BE2C (cell line): Measurements from ENCODE around the gene INTS3.

Experiments
- DNase-seq: peaks from one replicate; pipeline ENCODE4 v3.0.0-alpha.2; 2020
- H3K27me3 ChIP-seq: fragments of 250-450 bp; sonication (Bioruptor Pico); 2 replicates; pipeline ENCODE4 v1.5.1; 2020; ENCODE audit warnings: mild to moderate bottlenecking
- H3K36me3 ChIP-seq: fragments of 250-450 bp; sonication (Bioruptor Pico); 2 replicates; pipeline ENCODE4 v1.5.1; 2020; ENCODE audit warnings: mild to moderate bottlenecking
- H3K4me1 ChIP-seq: fragments of 250-450 bp; sonication (Bioruptor Pico); 2 replicates; pipeline ENCODE4 v1.5.1; 2020
- H3K4me3 ChIP-seq: 2 replicates; pipeline ENCODE4 v1.5.1; 2011; ENCODE audit warnings: low read depth, low read length
- H3K9me3 ChIP-seq: fragments of 250-450 bp; sonication (Bioruptor Pico); 2 replicates; pipeline ENCODE4 v1.5.1; 2020
- TF ChIP-seq, protein P1 (sequence below): IDR thresholded peaks from 2 replicates; pipeline ENCODE4 v1.5.1; 2012; ENCODE audit warnings: mild to moderate bottlenecking, low read depth, low read length

The INTS3 gene

DNA sequence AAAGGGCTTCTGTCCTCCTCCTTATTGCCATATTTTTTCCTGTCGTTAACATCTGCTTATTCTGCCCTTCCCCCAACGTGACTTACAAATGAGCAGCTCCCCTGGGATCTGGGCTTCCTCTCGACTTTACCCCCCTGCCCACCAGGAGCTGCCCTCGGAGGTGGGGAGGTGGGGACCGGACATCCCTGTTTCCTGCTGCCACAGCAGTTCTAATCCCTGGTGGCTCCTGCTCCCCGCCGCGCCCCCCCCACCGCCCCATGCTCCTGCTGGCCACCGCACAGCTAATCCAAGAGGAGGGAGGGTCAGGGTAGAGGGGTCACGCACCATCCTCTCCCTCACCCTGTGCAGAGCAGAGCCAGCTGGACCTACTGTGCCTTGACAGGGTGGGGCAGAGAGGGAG is 42.9 kb downstream of the INTS3 start:
- H3K4me1 ChIP-seq, result peaks cover 6% of the 10 kb centered on the region
- peaks cover 20% of the 10 kb centered on the region for H3K36me3 ChIP-seq
- no peak overlapping the region for H3K4me3 ChIP-seq
- no peaks in the 10 kb centered on the region for H3K9me3 ChIP-seq
- DNase-seq, result peak; percentile 22
- no peaks in the 10 kb centered on the region for H3K27me3 ChIP-seq
- TF ChIP-seq, protein P1, sequence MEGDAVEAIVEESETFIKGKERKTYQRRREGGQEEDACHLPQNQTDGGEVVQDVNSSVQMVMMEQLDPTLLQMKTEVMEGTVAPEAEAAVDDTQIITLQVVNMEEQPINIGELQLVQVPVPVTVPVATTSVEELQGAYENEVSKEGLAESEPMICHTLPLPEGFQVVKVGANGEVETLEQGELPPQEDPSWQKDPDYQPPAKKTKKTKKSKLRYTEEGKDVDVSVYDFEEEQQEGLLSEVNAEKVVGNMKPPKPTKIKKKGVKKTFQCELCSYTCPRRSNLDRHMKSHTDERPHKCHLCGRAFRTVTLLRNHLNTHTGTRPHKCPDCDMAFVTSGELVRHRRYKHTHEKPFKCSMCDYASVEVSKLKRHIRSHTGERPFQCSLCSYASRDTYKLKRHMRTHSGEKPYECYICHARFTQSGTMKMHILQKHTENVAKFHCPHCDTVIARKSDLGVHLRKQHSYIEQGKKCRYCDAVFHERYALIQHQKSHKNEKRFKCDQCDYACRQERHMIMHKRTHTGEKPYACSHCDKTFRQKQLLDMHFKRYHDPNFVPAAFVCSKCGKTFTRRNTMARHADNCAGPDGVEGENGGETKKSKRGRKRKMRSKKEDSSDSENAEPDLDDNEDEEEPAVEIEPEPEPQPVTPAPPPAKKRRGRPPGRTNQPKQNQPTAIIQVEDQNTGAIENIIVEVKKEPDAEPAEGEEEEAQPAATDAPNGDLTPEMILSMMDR, result no peak

DNA sequence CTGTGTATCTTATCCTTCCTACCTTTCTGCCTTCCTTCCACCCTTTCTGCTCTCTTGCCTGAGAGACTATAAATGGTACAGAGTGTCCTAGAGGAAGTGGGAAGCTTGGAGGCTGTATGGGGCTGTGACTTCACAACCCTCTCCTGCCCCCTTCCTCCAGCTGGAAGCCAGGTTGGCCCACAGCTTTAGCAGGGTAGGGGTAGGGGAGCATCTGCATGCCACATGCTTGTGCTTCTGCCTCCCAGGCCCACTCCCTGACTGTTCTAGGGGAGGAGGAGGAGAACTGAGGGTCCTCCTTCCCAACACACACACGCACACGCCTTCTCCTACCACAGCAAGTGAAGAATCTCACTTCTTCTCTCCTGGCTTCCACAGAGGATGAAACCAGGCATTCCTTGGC is 43.4 kb downstream of the INTS3 start:
- TF ChIP-seq, protein P1, result no peak
- H3K4me1 ChIP-seq, result peaks cover 6% of the 10 kb centered on the region
- peaks cover 20% of the 10 kb centered on the region for H3K36me3 ChIP-seq
- no peaks in the 10 kb centered on the region for H3K27me3 ChIP-seq
- H3K4me3 ChIP-seq, result no peak overlapping the region
- no peaks in the 10 kb centered on the region for H3K9me3 ChIP-seq
- no peak for DNase-seq

DNA sequence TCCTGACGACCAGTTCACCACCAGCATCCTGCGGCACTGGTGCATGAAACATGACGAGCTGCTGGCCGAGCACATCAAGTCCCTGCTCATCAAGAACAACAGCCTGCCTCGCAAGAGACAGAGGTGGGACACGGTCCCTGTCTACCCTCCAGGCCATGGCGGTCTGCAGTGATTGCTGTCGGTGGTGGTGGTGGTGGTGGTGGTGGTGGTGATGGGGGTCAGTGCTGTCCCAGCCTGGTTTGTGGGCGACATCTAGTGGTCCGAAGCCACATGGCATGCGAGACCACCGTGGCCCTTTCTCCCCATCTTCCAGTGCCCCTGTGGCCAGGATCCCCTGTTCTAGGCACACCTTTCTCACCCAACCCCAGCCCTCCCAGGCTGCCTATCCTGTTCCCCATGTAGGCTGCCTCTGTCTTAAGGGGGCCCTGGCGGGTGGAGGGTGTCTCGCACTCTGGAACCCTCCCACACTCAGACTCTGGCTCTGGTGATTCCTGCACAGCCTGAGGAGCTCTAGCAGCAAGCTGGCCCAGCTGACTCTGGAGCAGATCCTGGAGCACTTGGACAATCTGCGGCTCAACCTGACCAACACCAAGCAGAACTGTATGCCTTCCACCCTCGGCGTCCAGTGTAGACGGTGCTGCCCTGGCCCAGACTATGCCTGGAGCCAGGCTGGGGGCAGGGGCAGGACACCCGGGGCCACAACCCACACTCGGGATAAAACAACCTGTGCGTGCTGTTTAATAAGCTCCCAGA is 44.2 kb downstream of the INTS3 start:
- peaks cover 6% of the 10 kb centered on the region for H3K4me1 ChIP-seq
- TF ChIP-seq, protein P1, result peak; percentile 73
- no peaks in the 10 kb centered on the region for H3K27me3 ChIP-seq
- H3K4me3 ChIP-seq, result no peak overlapping the region
- DNase-seq, result peak; percentile 78
- H3K9me3 ChIP-seq, result no peaks in the 10 kb centered on the region
- H3K36me3 ChIP-seq, result peaks cover 20% of the 10 kb centered on the region

DNA sequence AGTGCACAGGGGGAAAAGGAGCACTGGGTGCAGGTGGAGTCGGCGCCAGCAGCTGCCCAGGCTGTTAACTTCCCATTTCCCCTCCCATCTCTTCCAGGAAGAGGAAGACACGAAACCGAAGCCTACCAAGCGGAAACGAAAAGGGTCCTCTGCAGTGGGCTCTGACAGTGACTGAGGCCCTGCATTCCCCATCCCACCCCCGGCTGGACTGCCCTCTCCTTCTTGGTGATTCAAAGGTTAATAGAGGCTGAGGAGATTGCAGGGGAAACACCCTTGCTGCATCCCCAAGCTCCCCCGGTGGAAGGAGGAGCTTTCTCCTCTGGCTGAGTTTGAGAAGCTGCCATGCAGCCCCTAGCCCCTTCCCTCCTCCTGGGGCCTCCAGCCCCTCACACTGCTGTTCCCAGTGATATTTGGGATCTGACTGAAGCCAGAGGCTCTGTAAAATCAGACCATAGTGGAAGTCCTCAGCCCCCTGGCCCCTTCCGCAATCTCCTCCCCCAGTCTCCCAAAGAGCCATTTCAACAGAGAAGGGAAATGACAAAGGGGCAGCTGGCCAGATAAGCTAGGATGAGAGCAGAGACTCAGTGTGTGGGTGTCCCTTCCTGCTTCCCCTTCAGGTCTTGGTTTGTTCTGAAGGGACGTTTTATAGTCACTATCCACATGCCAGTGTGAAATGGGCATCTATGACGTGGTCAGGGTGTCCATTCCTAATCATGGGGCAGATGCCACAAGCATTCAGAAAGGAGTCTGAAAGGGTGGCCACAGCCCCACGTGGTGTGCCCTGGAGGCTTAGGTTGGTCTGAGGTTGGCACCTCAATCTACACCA is 45.5 kb downstream of the INTS3 start:
- TF ChIP-seq, protein P1, result no peak
- Histone ChIP-seq H3K4me3 (no peak overlapping the region), H3K27me3 (no peaks in the 10 kb centered on the region), H3K9me3 (no peaks in the 10 kb centered on the region), H3K36me3 (peaks cover 13% of the 10 kb centered on the region), H3K4me1 (peaks cover 6% of the 10 kb centered on the region)
- no peak for DNase-seq

DNA sequence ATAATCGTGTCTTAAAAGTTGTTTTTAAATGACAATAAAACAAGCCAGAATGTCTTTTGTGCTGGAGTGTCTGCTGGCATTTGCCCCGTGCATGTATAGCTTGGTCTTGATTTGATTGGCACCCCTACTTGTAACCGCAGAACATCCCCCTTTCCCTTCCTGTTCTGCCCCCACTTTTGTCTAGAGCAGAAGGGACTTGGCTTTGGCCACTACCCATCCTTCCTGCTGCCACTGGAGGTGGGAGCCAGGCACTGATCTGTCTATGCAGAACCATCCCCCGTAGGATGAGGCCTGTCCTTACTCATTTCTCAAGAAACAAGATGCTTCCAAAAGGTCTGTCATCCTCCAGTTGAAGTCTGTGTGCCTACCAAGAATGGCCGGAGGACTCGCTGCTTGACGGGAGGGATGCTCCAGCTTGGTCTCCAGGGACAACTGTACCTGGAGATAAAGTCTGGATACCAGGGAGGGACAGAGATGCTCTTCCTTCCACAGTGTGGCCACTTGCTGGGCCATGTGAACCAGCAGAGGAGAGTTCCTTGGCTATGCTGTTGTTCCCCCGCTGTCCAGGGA is 46.3 kb downstream of the INTS3 start:
- H3K9me3 ChIP-seq, result no peaks in the 10 kb centered on the region
- H3K36me3 ChIP-seq, result peaks cover 9% of the 10 kb centered on the region
- peaks cover 6% of the 10 kb centered on the region for H3K4me1 ChIP-seq
- H3K27me3 ChIP-seq, result no peaks in the 10 kb centered on the region
- no peak for DNase-seq
- H3K4me3 ChIP-seq, result no peak overlapping the region; the same call in 1 of the 2 replicates
- TF ChIP-seq, protein P1, result no peak
